CD14-positive monocyte (primary cell): ENCODE data around the gene RELT. TPM values are rescaled to one million over a fixed set of nuclear protein-coding genes. Genes with fewer than 3 reads are reported as not detected.

ENCODE experiments used
- DNase-seq, 3 donors: peaks; one replicate each; pipeline ENCODE4 v3.0.0-alpha.2; 2011 to 2022
- H2AFZ ChIP-seq: 2 replicates; pipeline ENCODE4 v1.6.0; 2012; ENCODE audit warnings: mild to moderate bottlenecking, low read depth, low read length, inconsistent platforms; ENCODE audit not compliant: insufficient read depth, poor library complexity, severe bottlenecking
- H3K27ac ChIP-seq, 2 donors: 1 replicate in 1 of 2; 2 replicates in 1 of 2; pipeline ENCODE4 v1.5.1; 2012 to 2013; ENCODE audit warnings: low read length in 2 of 2, control low read depth in 1 of 2, inconsistent platforms in 1 of 2, low read depth in 1 of 2, mild to moderate bottlenecking in 1 of 2
- H3K27me3 ChIP-seq, 2 donors: one replicate each; pipeline versions ENCODE4 v1.6.0 to v1.6.1; 2011 to 2013; ENCODE audit warnings: low read length in 2 of 2; ENCODE audit not compliant: control insufficient read depth in 2 of 2, insufficient read depth in 2 of 2
- H3K36me3 ChIP-seq, 2 donors: replicated peaks in 1 of 2; 1 replicate in 1 of 2; 2 replicates in 1 of 2; pipeline versions ENCODE4 v1.5.1 to v1.6.1; 2012 to 2013; ENCODE audit warnings: low read length in 2 of 2, control low read depth in 1 of 2, inconsistent platforms in 1 of 2, mild to moderate bottlenecking in 1 of 2; ENCODE audit not compliant: insufficient read depth in 2 of 2, control insufficient read depth in 1 of 2
- H3K4me1 ChIP-seq, 2 donors: 1 replicate in 1 of 2; 2 replicates in 1 of 2; pipeline versions ENCODE4 v1.5.1 to v1.6.1; 2012 to 2013; ENCODE audit warnings: low read length in 2 of 2, control low read depth in 1 of 2, inconsistent platforms in 1 of 2, mild to moderate bottlenecking in 1 of 2, moderate library complexity in 1 of 2; ENCODE audit not compliant: insufficient read depth in 2 of 2, control insufficient read depth in 1 of 2
- H3K4me2 ChIP-seq: replicated peaks from 2 replicates; pipeline ENCODE3; 2012; ENCODE audit warnings: low read length, moderate library complexity, mild to moderate bottlenecking; ENCODE audit not compliant: poor library complexity, severe bottlenecking; ENCODE audit errors: extremely low read depth
- H3K4me3 ChIP-seq, 3 experiments: fragments of 200-600 bp in 1 of 3; sonication (generic) in 1 of 3; replicated peaks in 1 of 3; 1 replicate in 2 of 3; 2 replicates in 1 of 3; pipeline ENCODE4 v1.5.1; 2011 to 2013; ENCODE audit warnings: low read length in 3 of 3, mild to moderate bottlenecking in 3 of 3, control low read depth in 2 of 3, low read depth in 2 of 3, inconsistent platforms in 1 of 3, moderate library complexity in 1 of 3
- H3K79me2 ChIP-seq: 2 replicates; pipeline ENCODE4 v1.6.0; 2012; ENCODE audit warnings: mild to moderate bottlenecking, control low read depth, inconsistent platforms, low read length, moderate library complexity; ENCODE audit not compliant: insufficient read depth
- H3K9ac ChIP-seq: 2 replicates; pipeline ENCODE4 v1.6.0; 2017; ENCODE audit warnings: low read length, mild to moderate bottlenecking; ENCODE audit not compliant: insufficient read depth, poor library complexity, severe bottlenecking
- H3K9me3 ChIP-seq, 2 donors: replicated peaks in 1 of 2; 1 replicate in 1 of 2; 2 replicates in 1 of 2; pipeline versions ENCODE4 v1.5.1 to v1.6.1; 2012 to 2013; ENCODE audit warnings: low read length in 2 of 2, control low read depth in 1 of 2; ENCODE audit not compliant: control insufficient read depth in 1 of 2, insufficient read depth in 1 of 2
- H4K20me1 ChIP-seq: 2 replicates; pipeline ENCODE4 v1.6.0; 2012; ENCODE audit warnings: mild to moderate bottlenecking, low read length, control low read depth, moderate library complexity; ENCODE audit not compliant: insufficient read depth
- H3K27ac Mint-ChIP-seq, 7 donors: one replicate each; pipeline ENCODE4 v1.8.0; 2020; ENCODE audit warnings: mild to moderate bottlenecking in 7 of 7, mixed read lengths in 7 of 7, moderate library complexity in 6 of 7, inconsistent platforms in 2 of 7
- H3K27me3 Mint-ChIP-seq, 3 donors: one replicate each; pipeline ENCODE4 v1.8.0; 2021 to 2022; ENCODE audit warnings: low read depth in 3 of 3, mild to moderate bottlenecking in 3 of 3, mixed read lengths in 3 of 3, moderate library complexity in 3 of 3, inconsistent platforms in 1 of 3
- H3K36me3 Mint-ChIP-seq, 2 donors: one replicate each; pipeline ENCODE4 v1.8.0; 2020; ENCODE audit warnings: mixed read lengths in 2 of 2, inconsistent platforms in 1 of 2, mild to moderate bottlenecking in 1 of 2
- H3K4me1 Mint-ChIP-seq: one replicate; pipeline ENCODE4 v1.8.0; 2020; ENCODE audit warnings: mild to moderate bottlenecking, mixed read lengths
- H3K4me3 Mint-ChIP-seq, 2 donors: one replicate each; pipeline ENCODE4 v1.8.0; 2020; ENCODE audit warnings: mild to moderate bottlenecking in 2 of 2, mixed read lengths in 2 of 2, moderate library complexity in 1 of 2
- H3K9me3 Mint-ChIP-seq, 7 donors: one replicate each; pipeline ENCODE4 v1.8.0; 2020 to 2022; ENCODE audit warnings: mixed read lengths in 7 of 7, mild to moderate bottlenecking in 6 of 7, moderate library complexity in 6 of 7, inconsistent platforms in 2 of 7
- WGBS: methylation state at CpG from one replicate; pipeline ENCODE4 v1.1.5; 2013; ENCODE audit warnings: missing lambda C conversion rate; ENCODE audit not compliant: insufficient coverage; 5-methylcytosine and 5-hydroxymethylcytosine counted together
- intact Hi-C, 2 donors: fragments of 100-400 bp; cut with micrococcal nuclease; formaldehyde crosslinking; loops; one replicate each; pipeline versions ENCODE4 v1.15.0 to v1.15.1; 2023
- polyA plus RNA-seq, 3 donors: library from polyadenylated mRNA; depleted of rRNA in 1 of 3; unstranded in 2 of 3; stranded (reverse) in 1 of 3; fragments of 300-500 nt in 2 of 3; fragments of >200 nt in 1 of 3; fragmentation: Illumina TruSeq in 2 of 3; gene quantifications; 1 replicate in 2 of 3; 2 replicates in 1 of 3; pipeline ENCODE4 v1.2.3, GENCODE V29; 2012 to 2021
- TF ChIP-seq, protein P1 (sequence below): fragments of 200-600 bp; IDR thresholded peaks from one replicate; pipeline ENCODE4 v1.8.0; 2022; ENCODE audit warnings: antibody characterized with exemption, mild to moderate bottlenecking

RELT gene
- polyA plus RNA-seq, 3 donors = 16.4 to 265 (median 27.3) TPM

DNA sequence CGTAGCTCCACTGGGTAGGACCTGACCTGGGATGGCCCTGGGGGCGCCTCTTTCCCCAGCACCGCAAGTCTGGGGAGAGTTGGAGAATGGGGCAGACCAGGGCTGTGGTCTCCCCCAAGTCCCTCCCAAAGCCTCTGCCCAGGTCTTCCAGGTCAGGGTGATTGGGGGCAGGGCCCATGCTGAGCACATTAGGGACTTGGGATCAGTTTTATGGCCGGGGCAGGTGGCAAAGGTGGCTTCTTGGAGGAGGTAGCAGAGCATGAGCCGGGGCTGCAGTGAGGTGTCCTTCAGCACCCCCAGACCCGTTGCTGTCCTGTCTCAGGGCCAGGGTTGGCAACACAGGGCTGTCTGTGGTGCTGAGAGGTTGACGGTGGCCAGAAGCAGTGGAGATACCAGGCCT, 6.0 kb downstream of the RELT start:
- H3K9ac ChIP-seq = peak overlapping the region; percentile 32
- H3K36me3 ChIP-seq = peaks cover 2 to 24% of the 10 kb centered on the region in 2 donors
- Mint-ChIP-seq H3K36me3 (peaks cover 48 to 74% of the 10 kb centered on the region in 2 donors), H3K4me1 (peaks cover 98% of the 10 kb centered on the region), H3K27me3 (peaks cover 0 to under 1% (median 0%) of the 10 kb centered on the region in 3 donors), H3K9me3 (no peaks in the 10 kb centered on the region), H3K27ac (peak overlapping the region; percentile 91 to 99 (median 98)), H3K4me3 (peak overlapping the region; percentile 62 to 65)
- H3K9me3 ChIP-seq = no peaks in the 10 kb centered on the region
- no peak for DNase-seq
- peaks cover 100% of the 10 kb centered on the region in 2 donors for H3K4me1 ChIP-seq
- TF ChIP-seq, protein P1, sequence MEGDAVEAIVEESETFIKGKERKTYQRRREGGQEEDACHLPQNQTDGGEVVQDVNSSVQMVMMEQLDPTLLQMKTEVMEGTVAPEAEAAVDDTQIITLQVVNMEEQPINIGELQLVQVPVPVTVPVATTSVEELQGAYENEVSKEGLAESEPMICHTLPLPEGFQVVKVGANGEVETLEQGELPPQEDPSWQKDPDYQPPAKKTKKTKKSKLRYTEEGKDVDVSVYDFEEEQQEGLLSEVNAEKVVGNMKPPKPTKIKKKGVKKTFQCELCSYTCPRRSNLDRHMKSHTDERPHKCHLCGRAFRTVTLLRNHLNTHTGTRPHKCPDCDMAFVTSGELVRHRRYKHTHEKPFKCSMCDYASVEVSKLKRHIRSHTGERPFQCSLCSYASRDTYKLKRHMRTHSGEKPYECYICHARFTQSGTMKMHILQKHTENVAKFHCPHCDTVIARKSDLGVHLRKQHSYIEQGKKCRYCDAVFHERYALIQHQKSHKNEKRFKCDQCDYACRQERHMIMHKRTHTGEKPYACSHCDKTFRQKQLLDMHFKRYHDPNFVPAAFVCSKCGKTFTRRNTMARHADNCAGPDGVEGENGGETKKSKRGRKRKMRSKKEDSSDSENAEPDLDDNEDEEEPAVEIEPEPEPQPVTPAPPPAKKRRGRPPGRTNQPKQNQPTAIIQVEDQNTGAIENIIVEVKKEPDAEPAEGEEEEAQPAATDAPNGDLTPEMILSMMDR = no peak
- no peak overlapping the region for H2AFZ ChIP-seq
- peak overlapping the region; percentile 83 for H3K4me2 ChIP-seq
- H3K4me3 ChIP-seq = peak overlapping the region in 2 of 3 experiments; percentile 5 to 95
- H4K20me1 ChIP-seq = peaks cover 99% of the 10 kb centered on the region
- H3K27me3 ChIP-seq = no peaks in the 10 kb centered on the region
- H3K79me2 ChIP-seq = peaks cover 99% of the 10 kb centered on the region
- H3K27ac ChIP-seq = peak overlapping the region; percentile 84 to 98
- intact Hi-C loops = no loop called here
- 91% methylated on average over 4 of the region's 7 CpGs for WGBS

DNA sequence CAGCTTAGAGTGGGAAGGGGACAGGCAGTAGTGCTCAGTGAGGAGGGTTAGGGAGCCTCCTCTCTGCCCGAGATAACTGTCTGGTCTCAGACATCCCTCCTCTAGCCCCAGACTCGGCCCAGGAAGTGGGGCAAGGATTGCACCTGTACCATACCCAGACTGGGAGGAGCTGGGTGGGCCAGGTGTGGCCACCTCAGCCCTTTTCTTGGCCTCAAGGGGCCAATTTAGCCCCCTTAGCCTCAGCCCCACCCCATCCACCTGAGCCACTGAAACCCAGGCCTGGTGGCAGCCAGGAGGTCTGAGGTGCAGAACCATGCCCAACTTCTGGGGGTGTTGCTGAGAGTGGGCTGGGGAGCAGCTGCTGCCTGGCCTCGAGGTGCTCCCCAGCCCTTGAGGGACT, 6.5 kb downstream of the RELT start:
- peak overlapping the region in 1 of 2 donors; percentile 65 for H3K4me3 Mint-ChIP-seq
- Histone ChIP-seq H4K20me1 (peaks cover 99% of the 10 kb centered on the region), H3K27ac (peak overlapping the region; percentile 84 to 98), H3K79me2 (peaks cover 99% of the 10 kb centered on the region), H3K9me3 (no peaks in the 10 kb centered on the region), H3K4me1 (peaks cover 100% of the 10 kb centered on the region in 2 donors), H3K36me3 (peaks cover 2 to 24% of the 10 kb centered on the region in 2 donors), H2AFZ (no peak overlapping the region), H3K4me3 (peak overlapping the region in 1 of 3 experiments; percentile 95), H3K27me3 (no peaks in the 10 kb centered on the region), H3K9ac (peak overlapping the region; percentile 32), H3K4me2 (peak overlapping the region; percentile 83)
- peak overlapping the region; percentile 94 to 99 (median 98) for H3K27ac Mint-ChIP-seq
- no peak for DNase-seq
- no peaks in the 10 kb centered on the region for H3K27me3 Mint-ChIP-seq
- TF ChIP-seq, protein P1 = no peak
- H3K4me1 Mint-ChIP-seq = peaks cover 99% of the 10 kb centered on the region
- intact Hi-C loops = no loop called here
- no peaks in the 10 kb centered on the region for H3K9me3 Mint-ChIP-seq
- 20% methylated on average over 1 of the region's 3 CpGs for WGBS
- H3K36me3 Mint-ChIP-seq = peaks cover 49 to 76% of the 10 kb centered on the region in 2 donors
